Stomach (tissue), 4 donors: ENCODE data around the gene ATP5PD.

Experiments
- POLR2AphosphoS5 ChIP-seq, 3 donors: sonication (generic); formaldehyde crosslinking; IDR thresholded peaks; one replicate each; pipeline ENCODE4 v1.6.1; 2016; ENCODE audit warnings: antibody characterized with exemption in 3 of 3
- TF ChIP-seq, protein P1 (sequence below), 7 experiments: fragments of 450-650 bp in 4 of 7; fragments of 200-600 bp in 3 of 7; sonication (generic) in 3 of 7; IDR thresholded peaks; one replicate each; pipeline ENCODE4 v1.5.1; 2016 to 2019; ENCODE audit warnings: antibody characterized with exemption in 7 of 7, control low read depth in 2 of 7, mild to moderate bottlenecking in 1 of 7

DNA sequence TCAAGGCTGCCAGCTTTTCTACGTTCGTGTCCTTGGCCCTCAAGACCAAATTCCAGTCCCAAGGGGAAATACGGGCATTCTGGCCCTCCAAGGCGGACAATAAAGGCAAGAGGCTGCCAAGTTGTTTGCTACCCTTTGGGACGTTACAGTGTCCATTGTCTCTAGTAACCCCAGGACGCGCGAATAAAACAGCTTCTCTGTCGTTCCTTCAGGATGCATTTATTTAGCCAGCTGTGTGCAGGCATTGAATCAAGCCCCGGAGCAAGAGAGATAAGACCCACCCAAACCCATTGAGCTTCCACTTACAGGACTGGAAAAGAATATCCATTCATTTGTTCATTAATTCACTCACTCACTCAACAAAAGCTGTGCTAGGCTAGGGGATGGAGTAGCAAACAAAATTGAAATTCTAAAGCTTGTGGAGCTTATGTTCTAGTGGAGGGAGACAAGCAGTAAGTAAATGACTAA is 33.6 kb downstream of the ATP5PD start:
- no peak for TF ChIP-seq POLR2AphosphoS5 (IDR thresholded peaks at IDR 0.05)
- TF ChIP-seq, protein P1, sequence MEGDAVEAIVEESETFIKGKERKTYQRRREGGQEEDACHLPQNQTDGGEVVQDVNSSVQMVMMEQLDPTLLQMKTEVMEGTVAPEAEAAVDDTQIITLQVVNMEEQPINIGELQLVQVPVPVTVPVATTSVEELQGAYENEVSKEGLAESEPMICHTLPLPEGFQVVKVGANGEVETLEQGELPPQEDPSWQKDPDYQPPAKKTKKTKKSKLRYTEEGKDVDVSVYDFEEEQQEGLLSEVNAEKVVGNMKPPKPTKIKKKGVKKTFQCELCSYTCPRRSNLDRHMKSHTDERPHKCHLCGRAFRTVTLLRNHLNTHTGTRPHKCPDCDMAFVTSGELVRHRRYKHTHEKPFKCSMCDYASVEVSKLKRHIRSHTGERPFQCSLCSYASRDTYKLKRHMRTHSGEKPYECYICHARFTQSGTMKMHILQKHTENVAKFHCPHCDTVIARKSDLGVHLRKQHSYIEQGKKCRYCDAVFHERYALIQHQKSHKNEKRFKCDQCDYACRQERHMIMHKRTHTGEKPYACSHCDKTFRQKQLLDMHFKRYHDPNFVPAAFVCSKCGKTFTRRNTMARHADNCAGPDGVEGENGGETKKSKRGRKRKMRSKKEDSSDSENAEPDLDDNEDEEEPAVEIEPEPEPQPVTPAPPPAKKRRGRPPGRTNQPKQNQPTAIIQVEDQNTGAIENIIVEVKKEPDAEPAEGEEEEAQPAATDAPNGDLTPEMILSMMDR (IDR thresholded peaks at IDR 0.05) = no peak
